NCI-H1417 treated with DMSO at 0.1 percent for 48 hours (cell line): ENCODE measurements around the gene TOGARAM1.

Experiments
- DNase-seq: peaks from one replicate; lab custom pipeline; 2025; lab: John Stamatoyannopoulos, UW

The TOGARAM1 gene, protein sequence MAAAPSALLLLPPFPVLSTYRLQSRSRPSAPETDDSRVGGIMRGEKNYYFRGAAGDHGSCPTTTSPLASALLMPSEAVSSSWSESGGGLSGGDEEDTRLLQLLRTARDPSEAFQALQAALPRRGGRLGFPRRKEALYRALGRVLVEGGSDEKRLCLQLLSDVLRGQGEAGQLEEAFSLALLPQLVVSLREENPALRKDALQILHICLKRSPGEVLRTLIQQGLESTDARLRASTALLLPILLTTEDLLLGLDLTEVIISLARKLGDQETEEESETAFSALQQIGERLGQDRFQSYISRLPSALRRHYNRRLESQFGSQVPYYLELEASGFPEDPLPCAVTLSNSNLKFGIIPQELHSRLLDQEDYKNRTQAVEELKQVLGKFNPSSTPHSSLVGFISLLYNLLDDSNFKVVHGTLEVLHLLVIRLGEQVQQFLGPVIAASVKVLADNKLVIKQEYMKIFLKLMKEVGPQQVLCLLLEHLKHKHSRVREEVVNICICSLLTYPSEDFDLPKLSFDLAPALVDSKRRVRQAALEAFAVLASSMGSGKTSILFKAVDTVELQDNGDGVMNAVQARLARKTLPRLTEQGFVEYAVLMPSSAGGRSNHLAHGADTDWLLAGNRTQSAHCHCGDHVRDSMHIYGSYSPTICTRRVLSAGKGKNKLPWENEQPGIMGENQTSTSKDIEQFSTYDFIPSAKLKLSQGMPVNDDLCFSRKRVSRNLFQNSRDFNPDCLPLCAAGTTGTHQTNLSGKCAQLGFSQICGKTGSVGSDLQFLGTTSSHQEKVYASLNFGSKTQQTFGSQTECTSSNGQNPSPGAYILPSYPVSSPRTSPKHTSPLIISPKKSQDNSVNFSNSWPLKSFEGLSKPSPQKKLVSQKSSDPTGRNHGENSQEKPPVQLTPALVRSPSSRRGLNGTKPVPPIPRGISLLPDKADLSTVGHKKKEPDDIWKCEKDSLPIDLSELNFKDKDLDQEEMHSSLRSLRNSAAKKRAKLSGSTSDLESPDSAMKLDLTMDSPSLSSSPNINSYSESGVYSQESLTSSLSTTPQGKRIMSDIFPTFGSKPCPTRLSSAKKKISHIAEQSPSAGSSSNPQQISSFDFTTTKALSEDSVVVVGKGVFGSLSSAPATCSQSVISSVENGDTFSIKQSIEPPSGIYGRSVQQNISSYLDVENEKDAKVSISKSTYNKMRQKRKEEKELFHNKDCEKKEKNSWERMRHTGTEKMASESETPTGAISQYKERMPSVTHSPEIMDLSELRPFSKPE (N-terminal part only)

GRCh38 chr14:44961554-44962333 lies at the start of gene TOGARAM1, which contains the start of gene KLHL28:
Gene TOGARAM1, plus strand, starts transcription at chr14:44962190. Its CDS starts 232 bp downstream, at chr14:44962422.
Gene KLHL28, minus strand, starts transcription at chr14:44961947. Its CDS starts 16,019 bp downstream, at chr14:44945928.
- peak; percentile 99 for DNase-seq

GRCh38 chr14:44914849-44915248 lies 47.1 kb upstream of the TOGARAM1 start:
- no peak for DNase-seq

GRCh38 chr14:44928793-44929192 lies 33.2 kb upstream of the TOGARAM1 start:
- no peak for DNase-seq

DNA sequence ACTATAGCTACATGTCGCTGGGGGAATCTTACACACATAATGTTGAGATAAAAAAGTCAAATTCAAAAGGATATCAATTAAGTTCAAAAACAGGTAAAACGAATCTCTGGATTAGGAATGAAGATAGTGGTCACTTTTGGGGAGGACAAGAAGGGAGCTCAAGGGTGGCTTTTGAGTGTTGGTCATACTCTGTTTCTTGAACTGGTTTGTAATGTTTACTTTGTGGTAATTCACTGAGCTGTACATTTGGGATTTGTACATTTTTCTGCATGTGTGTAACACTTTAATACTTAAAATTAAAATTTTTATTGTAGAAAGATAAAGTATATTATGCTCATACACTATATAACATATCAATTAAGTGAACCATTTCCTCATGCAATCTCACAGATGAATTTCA lies 26.8 kb upstream of the TOGARAM1 start:
- no peak for DNase-seq

GRCh38 chr14:44937547-44937946 lies 24.4 kb upstream of the TOGARAM1 start:
- DNase-seq, result no peak

DNA sequence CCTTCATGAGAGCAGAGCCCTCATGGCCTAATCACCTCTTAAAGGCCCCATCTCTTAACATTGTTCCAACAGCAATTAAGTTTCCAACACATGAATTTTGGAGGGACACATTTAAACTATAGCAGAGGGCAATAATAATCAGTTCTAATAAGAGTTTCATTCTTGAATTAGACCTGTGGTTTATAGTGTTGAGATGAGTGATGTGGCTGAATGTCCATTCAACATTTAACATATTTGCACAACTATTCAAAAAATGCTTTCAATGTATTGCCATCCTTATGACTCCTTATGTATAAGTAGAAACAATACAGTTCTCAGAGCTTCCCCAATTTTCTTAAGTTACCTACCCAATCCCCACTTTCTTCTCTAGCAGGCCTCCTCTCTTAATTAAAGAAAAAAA lies 21.8 kb upstream of the TOGARAM1 start:
- no peak for DNase-seq

GRCh38 chr14:44940944-44941343 lies 21.0 kb upstream of the TOGARAM1 start:
- DNase-seq, result no peak

GRCh38 chr14:44941591-44941990 lies 20.4 kb upstream of the TOGARAM1 start:
- no peak for DNase-seq

- no peak for DNase-seq
Observed at GRCh38 chr14:44942436-44942835, 19.6 kb upstream of the TOGARAM1 start.

GRCh38 chr14:44944107-44944506 lies 17.9 kb upstream of the TOGARAM1 start:
- no peak for DNase-seq

DNA sequence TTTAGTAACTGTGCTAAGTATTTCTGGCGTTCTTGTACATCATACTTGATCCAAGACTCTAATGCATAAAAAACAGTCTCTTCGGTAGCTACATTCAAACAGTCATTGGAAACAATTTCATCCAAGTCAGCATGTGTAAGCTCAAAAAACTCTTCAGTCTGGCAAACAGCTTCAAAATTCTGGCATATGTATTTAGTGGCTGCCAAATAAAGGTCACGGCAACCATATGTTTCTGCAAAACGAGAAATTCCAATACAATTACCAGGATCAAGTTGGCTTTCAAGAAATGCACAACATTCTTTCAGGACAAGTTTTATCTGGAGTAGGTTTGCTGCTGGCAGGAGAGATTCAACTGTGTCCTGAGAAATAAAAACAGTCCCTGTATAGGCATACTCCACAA lies 16.7 kb upstream of the TOGARAM1 start:
- no peak for DNase-seq

DNA sequence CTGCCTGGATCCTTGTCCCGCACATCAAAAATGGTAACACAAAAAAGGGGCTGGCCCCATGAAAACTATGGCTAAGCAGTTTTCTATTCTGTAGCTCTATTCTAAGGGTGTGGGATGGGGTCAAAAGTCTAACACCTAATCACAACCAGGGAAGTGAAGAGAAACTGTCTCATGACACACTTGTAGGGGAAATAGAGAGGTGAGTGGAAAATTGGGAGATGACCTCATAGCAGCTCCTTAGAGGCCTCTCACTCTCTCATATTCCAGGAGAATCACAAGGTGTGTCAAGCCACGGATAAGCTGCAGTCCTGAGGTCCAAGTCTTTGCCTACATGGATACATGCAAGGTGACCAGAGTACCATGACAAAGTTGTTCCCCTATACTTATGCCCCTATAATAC lies 10.9 kb upstream of the TOGARAM1 start:
- no peak for DNase-seq

GRCh38 chr14:44952391-44953110 lies 9.4 kb upstream of the TOGARAM1 start:
- DNase-seq, result no peak

DNA sequence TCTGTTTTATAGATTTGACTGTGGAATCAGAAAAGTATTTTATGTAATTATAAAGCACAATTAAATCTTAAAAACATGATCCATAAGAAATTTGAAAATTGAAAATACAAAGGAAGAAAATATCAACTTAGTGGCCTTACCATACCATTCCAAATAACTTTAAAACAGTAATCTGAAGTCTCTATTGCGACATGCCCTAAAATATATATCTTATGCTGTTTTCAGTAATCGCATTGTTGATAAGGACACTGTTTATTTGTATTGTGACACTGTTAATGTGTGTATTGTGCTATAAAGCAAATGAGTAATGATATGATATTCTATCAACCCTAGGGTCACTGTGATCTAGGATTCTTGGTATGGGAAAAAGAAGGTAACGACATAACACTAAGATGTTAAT lies 7.2 kb upstream of the TOGARAM1 start:
- DNase-seq, result no peak

DNA sequence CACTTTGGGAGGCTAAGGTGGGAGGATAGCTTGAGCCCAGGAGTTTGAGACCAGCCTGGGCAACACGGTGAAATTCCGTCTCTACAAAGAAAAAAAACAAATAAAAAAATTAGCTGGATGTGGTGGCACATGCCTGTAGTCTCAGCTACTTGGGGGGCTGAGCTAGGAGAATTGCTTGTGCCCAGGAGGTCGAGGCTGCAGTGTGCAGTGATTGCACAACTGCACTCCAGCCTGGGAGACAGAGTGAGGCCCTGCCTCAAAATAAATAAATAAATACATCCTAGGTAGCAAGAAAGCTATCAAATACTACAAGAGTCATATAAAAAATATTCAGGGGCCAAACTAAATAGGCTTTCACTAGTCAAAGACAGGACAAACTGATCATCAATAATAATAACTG lies 6.5 kb upstream of the TOGARAM1 start:
- no peak for DNase-seq

DNA sequence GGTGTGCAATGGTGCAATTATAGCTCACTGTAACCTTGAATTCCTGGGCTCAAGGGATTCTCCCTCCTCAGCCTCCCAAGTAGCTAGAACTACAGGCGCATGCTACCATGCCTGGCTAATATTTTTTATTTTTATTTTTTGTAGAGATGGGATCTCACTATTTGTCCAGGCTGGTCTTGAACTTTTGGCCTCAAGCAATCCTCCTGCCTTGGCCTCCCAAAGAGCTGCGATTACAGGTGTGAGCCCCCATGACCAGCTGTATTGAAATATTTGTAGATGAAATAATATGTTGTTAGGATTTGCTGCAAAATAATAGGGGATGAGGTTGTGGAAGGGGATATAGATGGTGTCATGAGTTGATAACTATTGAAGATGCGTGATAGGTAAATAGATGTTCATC lies 5.1 kb upstream of the TOGARAM1 start:
- no peak for DNase-seq

- no peak for DNase-seq
Observed at GRCh38 chr14:44959538-44959937, 2.5 kb upstream of the TOGARAM1 start.

- DNase-seq, result no peak
Observed at GRCh38 chr14:44960146-44960545, 1.8 kb upstream of the TOGARAM1 start.

- DNase-seq, result no peak
Observed at GRCh38 chr14:44960646-44961045, 1.3 kb upstream of the TOGARAM1 start.

- DNase-seq, result no peak
Observed at GRCh38 chr14:44961151-44961553, 838 bp upstream of the TOGARAM1 start.
